Activated CD4-positive, alpha-beta T cell treated with anti-CD3 and anti-CD28 coated beads, Interleukin-2, amount 50 U/mL, for 48 hours (primary cell): ENCODE data around the gene CAMSAP1.
A peak's percentile ranks its signal among the peaks of the same experiment; 100 is the strongest.

Source experiments
- DNase-seq, 2 experiments: peaks; one replicate each; pipeline ENCODE4 v3.0.0-alpha.2; 2020

Gene CAMSAP1

DNA sequence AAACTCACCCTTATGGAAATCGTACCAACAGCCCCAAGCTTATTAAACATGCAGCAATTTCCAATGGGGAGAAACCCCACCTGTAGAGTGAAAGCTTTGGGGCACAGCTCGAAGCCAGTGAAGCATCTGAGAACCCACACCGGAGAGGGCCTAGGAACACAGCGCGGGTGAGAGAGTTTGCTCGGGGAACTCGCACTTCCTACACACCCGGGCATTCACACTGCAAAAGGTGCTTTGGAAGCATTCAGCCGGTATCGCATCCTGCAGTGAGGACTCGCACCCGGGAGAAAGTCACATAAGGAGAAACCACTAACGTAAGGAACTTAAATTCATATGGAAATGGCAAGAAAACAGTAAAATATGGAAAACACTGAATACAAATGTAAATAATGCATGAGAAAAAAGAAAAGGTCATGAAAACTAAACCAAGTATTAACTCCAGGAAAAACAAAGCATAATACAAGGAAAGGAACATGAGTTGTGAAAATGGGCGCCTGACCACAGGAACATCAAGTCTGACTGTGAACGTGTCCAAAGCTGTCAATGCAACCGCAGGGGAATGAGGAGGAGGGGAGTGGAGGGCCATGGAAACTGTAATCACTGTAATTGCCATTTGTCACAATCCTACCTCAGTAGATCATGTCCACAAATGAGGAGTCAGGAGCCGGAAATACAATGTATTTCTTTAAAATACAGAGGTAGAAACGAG is 28.7 kb downstream of the CAMSAP1 start:
- DNase-seq = no peak

- DNase-seq = no peak
Observed at GRCh38 chr9:135877791-135878527, 29.4 kb downstream of the CAMSAP1 start.

- DNase-seq = no peak
Observed at GRCh38 chr9:135876936-135877335, 30.4 kb downstream of the CAMSAP1 start.

DNA sequence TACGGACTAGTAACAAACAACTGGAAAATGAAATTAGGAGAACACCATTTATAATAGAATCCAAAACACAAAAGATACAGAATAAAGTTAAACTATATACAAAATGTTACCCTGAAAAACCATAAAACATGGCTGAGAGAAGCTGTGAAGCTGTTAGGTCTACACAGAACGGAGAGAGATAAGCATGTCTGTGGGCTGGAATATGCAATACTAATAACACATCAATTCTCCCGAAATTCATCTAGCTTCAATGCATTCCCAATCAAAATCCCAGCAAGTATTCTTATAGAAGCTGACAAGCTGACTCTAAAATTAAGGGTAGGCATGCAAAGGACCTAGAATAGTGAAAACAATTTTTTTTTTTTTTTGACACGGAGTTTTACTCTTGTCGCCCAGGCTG is 32.5 kb downstream of the CAMSAP1 start:
- no peak for DNase-seq

GRCh38 chr9:135869909-135870308 is 37.4 kb downstream of the CAMSAP1 start:
- DNase-seq = no peak

GRCh38 chr9:135865531-135865930 is 41.8 kb downstream of the CAMSAP1 start:
- no peak for DNase-seq

- peak; percentile 84 to 88 for DNase-seq
Observed at GRCh38 chr9:135864447-135865049, 42.8 kb downstream of the CAMSAP1 start.

DNA sequence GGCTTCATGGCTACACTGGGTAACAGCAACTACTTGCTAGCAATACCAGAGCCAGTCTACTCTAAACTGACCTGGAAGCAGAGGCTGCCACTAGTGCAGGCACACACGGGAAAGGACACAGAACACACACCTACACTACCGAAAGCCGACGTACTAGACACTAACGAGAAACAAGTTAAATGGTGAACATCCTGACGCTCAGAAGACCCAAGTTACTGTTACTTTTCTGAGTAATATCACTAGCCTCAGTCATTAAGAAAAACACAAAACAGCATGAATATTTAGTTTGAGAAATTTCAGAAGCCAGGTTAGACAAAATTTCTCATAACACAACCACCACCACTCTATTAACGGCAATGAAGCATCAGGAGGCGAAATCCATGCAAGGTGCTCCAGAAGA is 44.5 kb downstream of the CAMSAP1 start:
- no peak for DNase-seq

DNA sequence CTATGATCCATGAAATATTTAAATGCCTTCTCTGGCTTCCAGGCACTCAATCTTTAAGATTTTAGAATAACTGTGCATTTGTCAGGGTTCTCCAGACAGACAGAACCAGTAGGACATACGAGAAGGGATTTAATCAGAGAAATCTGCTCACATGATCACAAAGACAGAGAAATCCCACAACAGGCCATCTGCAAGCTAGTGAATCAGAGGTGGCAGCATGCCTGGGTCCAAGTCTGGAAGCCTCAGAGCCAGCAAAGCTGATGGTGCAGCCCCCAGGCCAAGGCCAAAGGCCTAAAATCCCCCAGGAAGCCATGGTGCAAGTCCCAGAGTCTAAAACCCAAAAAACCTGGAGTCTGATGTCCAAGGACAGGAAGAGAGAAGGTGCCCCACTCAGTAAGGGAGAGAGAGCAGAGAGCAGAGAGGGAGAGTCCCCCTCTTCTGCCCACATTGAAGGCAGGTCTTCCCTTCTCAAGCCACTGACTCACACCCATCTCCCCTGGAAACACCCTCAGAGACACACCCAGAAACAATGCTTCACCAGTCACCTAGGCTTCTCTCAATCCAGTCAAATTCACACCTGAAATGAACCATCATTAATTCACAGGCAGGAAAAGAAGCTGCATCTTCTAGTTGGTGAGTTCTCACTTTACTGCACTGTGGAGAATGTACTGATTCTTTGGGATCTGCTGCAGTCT is 48.7 kb downstream of the CAMSAP1 start:
- no peak for DNase-seq

GRCh38 chr9:135857843-135858242 is 49.5 kb downstream of the CAMSAP1 start:
- DNase-seq = no peak

- no peak for DNase-seq
Observed at GRCh38 chr9:135857371-135857786, 50.0 kb downstream of the CAMSAP1 start.

GRCh38 chr9:135851748-135852147 is 55.6 kb downstream of the CAMSAP1 start:
- no peak for DNase-seq

- DNase-seq = peak in 1 of 2 experiments; percentile 19
Observed at GRCh38 chr9:135850737-135851136, 56.6 kb downstream of the CAMSAP1 start.

DNA sequence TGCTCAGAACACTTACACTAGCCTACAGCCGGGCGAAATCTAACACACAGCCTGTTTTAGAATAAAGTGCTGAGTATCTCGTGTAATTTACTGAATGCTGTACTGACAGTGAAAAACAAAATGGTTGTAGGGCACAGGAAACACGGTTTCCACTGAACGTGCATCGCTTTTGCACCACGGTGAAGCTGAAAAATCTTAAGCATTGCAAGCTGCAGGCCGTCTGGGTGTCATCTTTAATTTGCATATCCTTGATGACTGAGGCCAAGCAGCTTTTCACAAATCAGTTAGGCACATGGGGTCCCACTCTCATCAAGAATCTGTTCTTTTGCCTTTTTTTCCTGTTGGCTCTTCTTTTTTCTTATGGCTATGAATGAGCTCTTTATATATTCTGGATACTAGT is 58.2 kb downstream of the CAMSAP1 start:
- DNase-seq = no peak

DNA sequence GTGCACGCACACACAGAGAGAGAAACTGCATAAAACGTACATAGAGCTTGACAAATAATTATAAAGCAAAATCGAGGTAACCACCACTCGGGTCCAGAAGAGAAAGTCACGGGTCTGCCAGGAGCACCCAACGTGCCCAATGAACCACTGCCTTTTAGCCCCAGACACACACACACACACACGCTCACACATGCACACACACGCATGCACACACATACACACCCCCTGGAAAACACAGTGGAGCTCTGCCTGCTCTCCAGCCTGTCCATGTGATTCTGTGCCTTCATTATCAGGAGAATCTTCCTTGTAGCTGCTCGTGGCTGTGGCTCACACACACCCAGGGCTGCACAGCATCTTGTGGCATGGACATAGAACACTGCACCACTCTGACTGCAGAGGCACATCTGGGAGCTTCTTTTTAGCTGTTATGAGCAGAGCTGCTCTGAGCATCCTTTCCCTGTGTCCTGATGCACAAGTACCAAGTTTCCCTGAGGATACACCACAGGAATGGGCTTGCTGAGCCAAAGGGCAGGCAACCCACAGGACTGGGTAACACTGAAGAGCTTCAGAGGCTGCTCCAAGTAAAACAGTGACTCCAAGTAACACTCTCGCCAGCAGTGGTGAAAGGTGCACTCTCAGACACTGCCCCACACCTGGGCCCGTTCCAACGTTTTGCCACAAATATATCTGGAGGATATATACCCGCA is 58.9 kb downstream of the CAMSAP1 start:
- no peak for DNase-seq

DNA sequence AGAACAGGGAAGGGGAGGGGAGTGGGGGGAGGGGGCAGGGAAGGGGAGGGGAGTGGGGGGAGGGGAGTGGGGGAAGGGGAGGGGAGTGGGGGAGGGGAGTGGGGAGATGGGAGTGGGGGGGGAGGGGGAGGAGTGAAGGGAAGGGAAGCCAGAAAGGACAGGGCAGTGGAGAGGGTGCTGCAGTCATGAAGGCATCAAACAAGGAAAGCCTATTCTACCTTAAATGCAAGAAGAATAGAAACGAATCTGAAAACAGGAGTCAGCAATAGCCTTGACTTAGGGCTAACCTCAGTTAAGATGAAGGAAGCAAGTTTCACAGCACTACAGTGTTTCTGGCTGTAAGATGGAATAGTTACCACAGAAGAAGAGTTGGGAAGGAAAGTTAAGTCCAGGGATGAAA is 59.5 kb downstream of the CAMSAP1 start:
- no peak for DNase-seq

DNA sequence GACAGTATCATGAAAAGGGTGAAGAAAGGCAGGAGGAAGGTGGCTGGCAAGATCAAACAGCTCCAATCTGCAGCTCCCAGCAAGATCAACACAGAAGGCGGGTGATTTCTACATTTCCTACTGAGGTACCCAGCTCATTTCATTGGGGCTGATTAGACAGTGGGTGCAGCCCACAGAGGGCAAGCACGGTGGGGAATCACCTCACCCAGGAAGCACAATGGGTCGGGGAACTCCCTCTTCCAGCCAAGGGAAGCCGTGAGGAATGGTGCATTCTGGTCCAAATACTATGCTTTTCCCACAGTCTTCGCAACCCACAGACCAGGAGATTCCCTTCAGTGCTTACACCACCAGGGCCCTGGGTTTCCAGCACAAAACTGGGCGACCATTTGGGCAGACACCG is 66.8 kb downstream of the CAMSAP1 start:
- no peak for DNase-seq

DNA sequence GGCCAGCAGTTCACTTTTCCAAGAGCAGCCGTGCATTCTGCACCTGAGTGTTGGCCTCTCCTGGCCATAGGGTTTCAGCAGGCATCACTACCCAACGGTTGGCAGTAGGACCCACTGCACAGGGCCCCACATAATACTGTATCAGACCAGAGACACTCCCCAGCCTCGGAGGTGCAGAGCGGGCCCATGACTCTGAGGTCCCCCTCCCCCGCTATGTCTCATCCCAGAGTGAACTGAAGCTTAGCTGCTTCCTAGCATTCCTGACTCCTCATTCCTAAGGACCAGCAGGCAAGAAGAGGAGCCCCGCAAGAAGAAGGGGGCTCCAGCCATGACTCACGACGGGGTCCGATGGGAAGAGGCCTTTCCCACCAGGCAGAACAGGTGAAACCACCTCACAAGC is 67.2 kb downstream of the CAMSAP1 start:
- DNase-seq = no peak

DNA sequence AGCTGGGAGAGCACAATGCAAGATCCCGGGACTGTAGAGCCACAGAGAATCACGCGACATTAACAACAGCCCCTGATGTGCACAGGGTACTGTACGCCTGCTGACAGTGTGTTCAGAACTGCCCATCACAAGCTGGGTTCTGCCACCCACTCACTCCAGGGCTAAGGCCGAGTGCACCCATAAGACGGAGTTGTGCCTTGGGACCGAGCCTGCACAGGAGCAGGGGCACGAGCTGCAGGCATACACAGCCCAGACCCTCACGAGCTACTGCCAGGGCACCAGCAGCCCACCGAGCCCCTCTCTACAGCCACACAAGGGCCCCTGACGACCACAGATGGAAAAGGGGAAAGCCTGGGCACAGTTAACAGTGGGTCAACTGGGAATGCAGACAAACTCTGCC is 67.8 kb downstream of the CAMSAP1 start:
- no peak for DNase-seq

GRCh38 chr9:135835131-135835530 is 72.2 kb downstream of the CAMSAP1 start:
- DNase-seq = no peak

- DNase-seq = no peak
Observed at GRCh38 chr9:135833864-135834263, 73.5 kb downstream of the CAMSAP1 start.

GRCh38 chr9:135830496-135830895 is 76.8 kb downstream of the CAMSAP1 start:
- no peak for DNase-seq

DNA sequence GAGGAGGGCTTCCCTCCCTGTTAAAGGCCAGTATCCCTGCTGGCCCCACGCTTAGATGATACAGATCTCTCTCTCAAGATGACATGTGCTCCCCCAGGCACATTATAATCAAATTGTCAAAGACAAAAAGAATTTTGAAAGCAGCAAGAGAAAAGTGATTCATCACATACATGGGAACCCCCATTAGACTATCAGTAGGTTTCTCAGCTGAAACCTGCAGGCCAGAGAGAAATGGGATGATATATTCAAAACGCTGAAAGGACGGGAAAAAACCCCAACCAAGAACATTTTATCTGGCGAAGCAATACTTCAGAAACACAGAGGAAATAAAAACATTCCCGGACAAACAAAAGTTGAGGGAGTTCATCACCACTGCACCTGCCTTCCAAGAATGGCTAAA is 78.7 kb downstream of the CAMSAP1 start:
- DNase-seq = no peak
